GM19438 (cell line): ENCODE data around the gene SHANK2.
"Not testable (repeated sequence)": the region's sequence is repeated elsewhere in the genome, so short reads cannot be mapped to it uniquely, and the experiment has no call there.

Experiments
- ATAC-seq: cut with Tn5 transposase; IDR thresholded peaks from one replicate; pipeline ENCODE4 v1.9.1; 2021; ENCODE audit warnings: low read depth; ENCODE audit not compliant: unreplicated experiment

SHANK2 gene

GRCh38 chr11:71245601-71246391, 6.6 kb downstream of the SHANK2 start:
- no peak for ATAC-seq

GRCh38 chr11:71244116-71244810, 8.1 kb downstream of the SHANK2 start:
- no peak for ATAC-seq

GRCh38 chr11:71242391-71242790, 10.0 kb downstream of the SHANK2 start:
- ATAC-seq = no peak

- ATAC-seq = no peak
Observed at GRCh38 chr11:71241721-71242259, 10.6 kb downstream of the SHANK2 start.

GRCh38 chr11:71240865-71241691, 11.3 kb downstream of the SHANK2 start:
- ATAC-seq = no peak

DNA sequence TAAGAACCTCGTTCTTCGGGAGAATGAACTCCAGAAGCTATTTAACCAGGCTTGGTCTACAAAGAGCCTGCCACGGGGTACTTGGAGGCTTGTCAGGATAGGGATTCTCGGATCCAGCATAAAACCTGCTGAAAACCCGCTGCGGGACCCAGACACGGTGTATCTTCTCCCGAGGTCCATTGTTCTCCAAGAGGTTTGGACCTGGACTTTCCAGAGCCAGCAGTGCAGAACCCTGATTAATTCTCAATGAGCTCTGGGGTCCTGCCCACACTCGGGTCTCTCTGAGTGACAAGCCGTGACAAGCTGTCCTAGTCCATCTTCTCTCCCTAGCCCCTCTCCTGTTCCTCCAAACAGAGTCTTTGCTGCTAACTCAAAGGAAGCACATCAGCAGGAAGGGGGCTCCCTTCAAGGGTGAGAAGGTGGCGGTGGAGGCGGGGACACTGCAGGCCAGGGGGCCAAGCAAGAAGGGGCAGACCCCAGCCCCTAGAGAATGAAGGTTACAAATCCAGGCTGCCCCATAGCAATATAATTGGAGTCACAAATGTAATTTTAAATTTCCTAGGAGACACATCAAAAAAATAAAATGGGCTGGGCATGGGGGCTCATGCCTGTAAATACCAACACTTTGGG, 12.2 kb downstream of the SHANK2 start:
- ATAC-seq = no peak

GRCh38 chr11:71239581-71239980, 12.8 kb downstream of the SHANK2 start:
- ATAC-seq = no peak

GRCh38 chr11:71238941-71239340, 13.4 kb downstream of the SHANK2 start:
- no peak for ATAC-seq

- no peak for ATAC-seq
Observed at GRCh38 chr11:71238285-71238875, 14.0 kb downstream of the SHANK2 start.

DNA sequence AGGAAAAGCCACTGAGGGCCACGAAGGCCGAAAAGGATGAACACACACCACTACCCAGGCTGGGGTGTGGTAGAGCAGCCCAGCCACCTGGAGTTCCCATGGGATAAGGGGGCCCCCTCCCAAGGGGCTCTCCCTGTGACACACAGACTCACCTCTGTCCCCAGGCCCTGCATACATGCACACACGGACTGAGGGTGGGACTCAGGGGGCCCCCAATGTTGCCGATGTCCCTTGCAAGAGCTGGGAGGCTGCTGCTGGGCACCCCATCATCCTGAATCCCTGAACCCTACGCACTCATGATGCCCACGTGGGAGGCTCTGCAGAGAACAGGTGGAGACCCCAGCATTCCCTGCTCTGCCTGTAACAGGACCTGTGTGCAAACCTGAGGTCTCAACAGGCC, 14.5 kb downstream of the SHANK2 start:
- no peak for ATAC-seq

DNA sequence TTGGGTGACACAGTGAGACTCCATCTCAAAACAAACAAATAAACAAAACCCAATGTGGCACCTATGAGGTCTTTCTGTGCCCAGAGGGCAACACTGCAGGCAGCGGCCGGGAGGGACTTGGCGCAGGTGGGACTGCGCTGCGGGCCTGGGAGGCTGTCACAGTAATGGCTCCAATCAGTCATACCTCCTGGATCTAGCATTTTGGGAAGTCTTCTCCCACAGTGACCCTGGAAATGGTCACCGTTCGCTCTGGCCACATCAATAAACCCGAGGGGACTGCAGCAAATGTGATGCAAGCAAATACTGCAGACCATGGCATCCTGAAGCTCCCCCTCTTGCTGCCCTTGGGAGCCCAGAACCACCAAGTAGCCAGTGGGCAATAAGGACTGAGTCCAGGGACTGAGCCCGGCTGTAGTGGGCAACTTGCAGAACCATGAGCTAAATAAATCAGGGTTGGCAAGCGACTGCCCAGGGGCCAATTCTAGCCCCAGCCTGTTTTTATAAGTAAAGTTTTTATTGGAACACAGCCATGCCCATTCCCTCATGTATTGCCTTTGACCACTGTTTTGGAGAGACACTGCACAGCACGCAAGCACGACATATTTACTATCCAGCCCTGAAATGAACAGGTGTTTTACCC, 15.4 kb downstream of the SHANK2 start:
- ATAC-seq = no peak

- no peak for ATAC-seq
Observed at GRCh38 chr11:71235719-71236118, 16.7 kb downstream of the SHANK2 start.

DNA sequence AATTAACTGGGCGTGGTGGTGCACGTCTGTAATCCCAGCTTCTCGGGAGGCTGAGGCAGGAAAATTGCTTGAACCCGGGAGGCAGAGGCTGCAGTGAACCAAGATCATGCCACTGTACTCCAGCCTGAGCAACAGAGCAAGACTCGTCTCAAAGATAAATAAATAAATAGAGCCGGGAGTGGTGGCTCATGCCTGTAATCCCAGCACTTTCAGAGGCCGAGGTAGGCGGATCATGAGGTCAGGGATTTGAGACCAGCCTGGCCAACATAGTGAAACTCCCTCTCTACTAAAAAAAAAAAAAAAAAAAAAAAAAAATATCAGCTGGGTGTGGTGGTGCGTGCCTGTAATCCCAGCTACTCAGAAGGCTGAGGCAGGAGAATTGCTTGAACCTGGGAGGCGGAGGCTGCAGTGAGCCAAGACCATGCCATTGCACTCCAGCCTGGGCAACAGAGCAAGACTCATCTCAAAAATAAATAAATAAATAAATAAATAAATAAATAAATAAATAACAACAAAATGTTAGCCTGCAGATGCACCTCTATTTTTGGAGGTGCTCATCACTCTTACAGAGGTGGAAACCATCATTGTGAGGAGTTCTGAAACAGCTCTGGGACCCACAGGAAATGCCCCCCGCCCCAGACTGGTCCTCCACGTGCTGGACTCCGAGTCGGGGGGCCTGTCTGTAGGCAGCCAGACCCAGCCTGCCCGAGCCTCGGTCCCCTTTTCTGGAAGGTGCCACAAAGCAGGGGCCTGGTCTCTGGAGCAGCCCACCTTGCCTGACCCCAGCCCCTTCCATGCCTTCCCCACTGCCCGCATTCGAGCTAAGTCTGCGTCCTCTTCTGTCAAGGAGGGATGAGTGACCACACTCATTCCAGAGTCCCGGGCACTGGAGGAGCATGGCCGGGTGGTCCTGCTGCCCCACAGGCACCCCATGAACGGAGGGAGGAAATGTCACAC, 18.2 kb downstream of the SHANK2 start:
- ATAC-seq = not testable (repeated sequence)

- ATAC-seq = no peak
Observed at GRCh38 chr11:71232364-71232763, 20.0 kb downstream of the SHANK2 start.

DNA sequence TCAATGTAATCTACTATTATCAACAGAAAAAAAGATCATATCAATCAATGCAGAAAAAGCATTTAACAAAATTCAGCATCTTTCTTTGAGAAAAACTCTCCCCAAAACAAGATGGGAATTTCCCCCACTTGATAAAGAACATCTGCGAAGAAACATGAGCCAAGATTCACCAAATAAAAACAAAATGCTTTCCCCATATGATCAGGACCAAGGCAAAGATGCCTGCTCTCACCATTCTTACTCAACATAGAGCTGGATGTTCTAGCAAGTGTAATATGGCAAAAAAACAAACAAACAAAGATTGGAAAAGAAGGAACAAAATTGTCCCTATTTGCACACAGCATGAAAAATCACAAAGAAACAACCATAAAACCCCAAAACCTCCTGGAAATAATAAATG, 23.4 kb downstream of the SHANK2 start:
- no peak for ATAC-seq

GRCh38 chr11:71227058-71227659, 25.2 kb downstream of the SHANK2 start:
- ATAC-seq = no peak

- ATAC-seq = no peak
Observed at GRCh38 chr11:71223671-71224660, 28.4 kb downstream of the SHANK2 start.
